Measurements from ENCODE around the gene EIF3A. TPM values are rescaled to one million over a fixed set of nuclear protein-coding genes. Genes with fewer than 3 reads are reported as not detected.

The EIF3A gene
- total RNA-seq, 6 experiments from 2014 or later, result 41.6 to 69.5 (median 57.4) TPM

GRCh38 chr10:119058010-119058409 is 22.6 kb downstream of the EIF3A start:
- DNase-seq, result no peak
- H3K4me1 ChIP-seq, result no peaks in the 10 kb centered on the region
- ATAC-seq, result no peak
- H3K27ac ChIP-seq, result no peak overlapping the region
- no peak overlapping the region for H3K4me3 ChIP-seq
- WGBS (ENCODE audit: insufficient coverage, low coverage, low lambda C conversion rate, missing lambda C conversion rate), result 84% methylated on average over 9 of the region's 11 CpGs
- TF ChIP-seq CTCF (IDR thresholded peaks at IDR 0.05), result no peak
- TF ChIP-seq POLR2A (IDR thresholded peaks at IDR 0.05), result no peak
- peaks cover 14 to 97% (median 64%) of the 10 kb centered on the region in 4 donors for H3K36me3 ChIP-seq
- H3K9me3 ChIP-seq, result no peaks in the 10 kb centered on the region
- H3K27me3 ChIP-seq, result no peaks in the 10 kb centered on the region
- intact Hi-C loops (cut with DNase I), result no loop called here

- 80% methylated on average over 1 of the region's 1 CpG for whole genome bisulfite sequencing (ENCODE audit: insufficient coverage, low coverage, low lambda C conversion rate, missing lambda C conversion rate)
- Histone ChIP-seq H3K27ac (no peak overlapping the region), H3K36me3 (peaks cover 23 to 98% (median 69%) of the 10 kb centered on the region in 4 donors), H3K27me3 (no peaks in the 10 kb centered on the region), H3K4me3 (no peak overlapping the region), H3K4me1 (no peaks in the 10 kb centered on the region), H3K9me3 (no peaks in the 10 kb centered on the region)
- DNase-seq (no peak), ATAC-seq (no peak)
- intact Hi-C loops (cut with DNase I), result no loop called here
- no peak for TF ChIP-seq CTCF (IDR thresholded peaks at IDR 0.05)
- TF ChIP-seq POLR2A (IDR thresholded peaks at IDR 0.05), result no peak
Observed at GRCh38 chr10:119055472-119055871, 25.1 kb downstream of the EIF3A start.

- Histone ChIP-seq H3K9me3 (no peaks in the 10 kb centered on the region), H3K4me1 (no peaks in the 10 kb centered on the region), H3K27me3 (no peaks in the 10 kb centered on the region), H3K27ac (no peak overlapping the region), H3K36me3 (peaks cover 10 to 96% (median 63%) of the 10 kb centered on the region in 4 donors), H3K4me3 (no peak overlapping the region)
- WGBS (ENCODE audit: insufficient coverage, low coverage, low lambda C conversion rate, missing lambda C conversion rate), result 83% methylated on average over 3 of the region's 3 CpGs
- DNase-seq (no peak), ATAC-seq (no peak)
- intact Hi-C loops (cut with DNase I), result no loop called here
- TF ChIP-seq POLR2A (IDR thresholded peaks at IDR 0.05), result no peak
- no peak for TF ChIP-seq CTCF (IDR thresholded peaks at IDR 0.05)
Observed at GRCh38 chr10:119051775-119052174, 28.8 kb downstream of the EIF3A start.

- Histone ChIP-seq H3K4me3 (no peak overlapping the region), H3K4me1 (no peaks in the 10 kb centered on the region), H3K9me3 (no peaks in the 10 kb centered on the region), H3K27ac (no peak overlapping the region), H3K27me3 (no peaks in the 10 kb centered on the region), H3K36me3 (peaks cover 9 to 96% (median 59%) of the 10 kb centered on the region in 4 donors)
- WGBS (ENCODE audit: insufficient coverage, low coverage, low lambda C conversion rate, missing lambda C conversion rate), result 90% methylated on average over 14 of the region's 14 CpGs
- TF ChIP-seq POLR2A (IDR thresholded peaks at IDR 0.05), result no peak
- TF ChIP-seq CTCF (IDR thresholded peaks at IDR 0.05), result no peak
- DNase-seq, result no peak
- intact Hi-C loops (cut with DNase I), result no loop called here
- ATAC-seq, result no peak
Observed at GRCh38 chr10:119049777-119050176, 30.8 kb downstream of the EIF3A start.

GRCh38 chr10:119049361-119049760 is 31.3 kb downstream of the EIF3A start:
- intact Hi-C loops (cut with DNase I), result no loop called here
- H3K36me3 ChIP-seq, result peaks cover 9 to 94% (median 59%) of the 10 kb centered on the region in 4 donors

More at GRCh38 chr10:119049361-119049760, 31.3 kb downstream of the EIF3A start:
- Histone ChIP-seq H3K9me3 (no peaks in the 10 kb centered on the region), H3K27me3 (no peaks in the 10 kb centered on the region), H3K4me1 (no peaks in the 10 kb centered on the region), H3K4me3 (no peak overlapping the region), H3K27ac (no peak overlapping the region)
- ATAC-seq, result no peak
- no peak for TF ChIP-seq CTCF (IDR thresholded peaks at IDR 0.05)
- no peak for TF ChIP-seq POLR2A (IDR thresholded peaks at IDR 0.05)
- DNase-seq, result no peak
- WGBS (ENCODE audit: insufficient coverage, low coverage, low lambda C conversion rate, missing lambda C conversion rate), result 92% methylated on average over 5 of the region's 5 CpGs
